Epidermal melanocyte (primary cell): ENCODE results near the gene DENND6A.

Source experiments
- DNase-seq: peaks from one replicate; pipeline ENCODE4 v3.0.0; 2011; ENCODE audit warnings: low spot score; ENCODE audit not compliant: insufficient read length

Gene DENND6A

GRCh38 chr3:57577801-57578200, 115.1 kb downstream of the DENND6A start:
- DNase-seq, result no peak

GRCh38 chr3:57575966-57576626, 116.8 kb downstream of the DENND6A start:
- no peak for DNase-seq
